GM12892 (cell line): ENCODE measurements around the gene CCNL2.

Experiments
- POLR2A ChIP-seq: IDR thresholded peaks from 2 replicates; pipeline ENCODE4 v1.6.1; 2011; ENCODE audit warnings: low read depth, low read length, control low read depth
- POLR2AphosphoS5 ChIP-seq: IDR thresholded peaks from 2 replicates; pipeline ENCODE4 v1.6.1; 2011; ENCODE audit warnings: low read depth, low read length, control low read depth
- TAF1 ChIP-seq: IDR thresholded peaks from 2 replicates; pipeline ENCODE4 v1.6.1; 2011; ENCODE audit warnings: low read depth, mild to moderate bottlenecking, control low read depth, low read length, borderline replicate concordance

DNA sequence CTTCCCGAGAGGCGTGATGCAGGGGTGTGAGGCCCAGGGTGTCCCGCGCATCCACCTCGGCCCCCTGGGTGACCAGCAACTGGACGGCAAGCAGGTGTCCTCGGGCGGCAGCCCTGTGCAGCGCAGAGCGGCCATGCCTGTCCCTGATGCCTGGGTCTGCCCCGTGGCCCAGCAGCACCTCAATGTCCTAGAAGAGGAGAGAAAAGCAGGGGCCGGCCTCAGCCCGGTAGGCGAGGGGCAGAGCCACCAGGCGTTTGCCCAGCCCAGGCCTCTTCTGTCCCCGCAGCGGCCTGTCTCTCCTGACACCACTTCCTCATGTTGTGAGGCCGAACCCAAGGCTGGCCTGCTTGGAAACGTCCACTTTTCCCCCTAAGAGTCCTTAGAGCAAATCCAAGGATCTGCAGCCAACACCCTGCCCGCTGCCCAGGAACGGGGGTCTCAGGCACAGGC, 20.3 kb upstream of the CCNL2 start:
- TF ChIP-seq POLR2AphosphoS5 (no peak), POLR2A (no peak), TAF1 (no peak)
